Esophagus muscularis mucosa (tissue), 4 donors: ENCODE data around the gene FTO. TPM values are rescaled to one million over a fixed set of nuclear protein-coding genes. Genes with fewer than 3 reads are reported as not detected.

Experiments
- DNase-seq: peaks from one replicate; pipeline ENCODE4 v3.0.0-alpha.2; 2017; ENCODE audit errors: extremely low spot score
- H3K27ac ChIP-seq, 4 donors: fragments of 200-600 bp; sonication (generic); replicated peaks in 1 of 4; 1 replicate in 3 of 4; 2 replicates in 1 of 4; pipeline ENCODE4 v1.5.1; 2016 to 2019; ENCODE audit warnings: mild to moderate bottlenecking in 1 of 4
- H3K27me3 ChIP-seq, 4 donors: fragments of 200-600 bp; sonication (generic); one replicate each; pipeline versions ENCODE4 v1.5.1 to v1.6.0; 2016 to 2019
- H3K36me3 ChIP-seq, 4 donors: fragments of 200-600 bp; sonication (generic); one replicate each; pipeline ENCODE4 v1.5.1; 2016 to 2019
- H3K4me1 ChIP-seq, 4 donors: fragments of 200-600 bp; sonication (generic); one replicate each; pipeline ENCODE4 v1.5.1; 2016 to 2019
- H3K4me3 ChIP-seq, 4 donors: fragments of 200-600 bp; sonication (generic); 1 replicate in 2 of 4; 2 replicates in 2 of 4; pipeline ENCODE4 v1.5.1; 2016 to 2019; ENCODE audit warnings: mild to moderate bottlenecking in 4 of 4, moderate library complexity in 1 of 4
- H3K9me3 ChIP-seq, 4 donors: fragments of 200-600 bp; sonication (generic); 1 replicate in 3 of 4; 2 replicates in 1 of 4; pipeline ENCODE4 v1.5.1; 2016 to 2019
- EP300 ChIP-seq: sonication (generic); formaldehyde crosslinking; IDR thresholded peaks from one replicate; pipeline ENCODE4 v1.6.1; 2017; ENCODE audit warnings: antibody characterized with exemption
- POLR2A ChIP-seq: fragments of 450-650 bp; IDR thresholded peaks from one replicate; pipeline ENCODE4 v1.6.1; 2017; ENCODE audit warnings: antibody characterized with exemption, moderate library complexity, mild to moderate bottlenecking, low read depth
- POLR2AphosphoS5 ChIP-seq, 2 donors: sonication (generic); formaldehyde crosslinking; IDR thresholded peaks; one replicate each; pipeline ENCODE4 v1.6.1; 2017; ENCODE audit warnings: antibody characterized with exemption in 2 of 2
- WGBS: methylation state at CpG from one replicate; pipeline ENCODE4 v1.1.5; 2018; 5-methylcytosine and 5-hydroxymethylcytosine counted together
- intact Hi-C: fragments of 100-400 bp; cut with DNase I; formaldehyde crosslinking; loops from one replicate; pipeline ENCODE4 v1.15.1; 2023
- total RNA-seq, 4 donors: library from RNA; depleted of rRNA; stranded (reverse); fragments of >200 nt; gene quantifications; one replicate each; pipeline versions ENCODE4 v1.1.0 to v1.2.1, GENCODE V29; 2016
- TF ChIP-seq, protein P1 (sequence below), 3 experiments: fragments of 200-600 bp in 2 of 3; fragments of 450-650 bp in 1 of 3; sonication (generic) in 2 of 3; IDR thresholded peaks; one replicate each; pipeline ENCODE4 v1.5.1; 2017 to 2019; ENCODE audit warnings: antibody characterized with exemption in 3 of 3, mild to moderate bottlenecking in 2 of 3, moderate library complexity in 1 of 3

FTO gene
- total RNA-seq, 4 donors from 2014 or later: 101 to 121 (median 112) TPM

DNA sequence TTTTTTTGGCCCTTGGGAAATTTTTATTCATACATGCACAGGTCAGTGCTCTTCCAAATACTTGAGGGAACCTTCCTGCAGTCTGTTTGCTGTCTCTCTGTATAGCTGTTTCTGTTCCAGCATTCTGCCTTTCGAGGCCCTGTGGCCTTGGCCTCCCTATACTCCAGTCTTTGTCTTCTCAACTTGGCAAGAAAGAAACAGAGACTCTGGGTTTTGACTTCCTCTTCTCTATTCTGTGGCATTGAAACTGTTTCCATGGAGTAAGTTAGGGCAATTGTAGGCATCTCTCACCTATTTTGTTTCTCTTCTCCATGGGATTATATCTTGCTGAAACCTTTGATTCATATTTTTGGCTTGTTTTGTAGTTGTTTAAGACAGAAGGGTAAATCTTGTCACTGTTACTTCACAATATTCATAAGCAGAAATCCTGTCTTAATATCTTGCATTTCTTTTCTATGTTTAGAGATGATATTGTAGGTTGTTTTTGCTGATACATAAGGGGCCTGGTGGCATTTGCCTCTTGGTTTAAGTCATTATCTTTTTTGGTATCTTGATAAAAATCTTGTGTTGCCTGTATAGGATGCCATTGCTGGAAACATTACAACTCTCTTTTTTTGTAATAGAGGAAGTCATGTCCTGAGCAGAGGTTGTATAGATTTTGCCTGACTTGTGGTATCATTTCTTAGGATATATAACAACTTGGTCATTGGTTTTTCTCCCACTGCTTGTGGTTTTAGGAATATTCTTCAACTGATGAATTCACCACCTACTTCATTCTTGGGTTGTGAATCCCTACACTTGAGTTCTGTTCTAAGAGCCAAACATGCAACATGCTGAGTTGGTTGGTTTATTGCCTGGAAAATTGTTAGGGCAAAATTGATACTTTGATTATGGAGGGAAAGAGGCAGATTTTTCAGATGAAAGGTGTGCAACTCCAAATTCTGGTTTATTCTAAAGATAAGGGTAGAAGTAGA is 168.6 kb downstream of the FTO start:
- no peaks in the 10 kb centered on the region for H3K27me3 ChIP-seq
- H3K36me3 ChIP-seq: peaks cover 0 to 10% (median 3%) of the 10 kb centered on the region in 4 donors
- H3K4me1 ChIP-seq: peaks cover 0 to 5% (median 2%) of the 10 kb centered on the region in 4 donors
- WGBS: 72% methylated on average over 1 of the region's 1 CpG
- DNase-seq: no peak
- TF ChIP-seq, protein P1, sequence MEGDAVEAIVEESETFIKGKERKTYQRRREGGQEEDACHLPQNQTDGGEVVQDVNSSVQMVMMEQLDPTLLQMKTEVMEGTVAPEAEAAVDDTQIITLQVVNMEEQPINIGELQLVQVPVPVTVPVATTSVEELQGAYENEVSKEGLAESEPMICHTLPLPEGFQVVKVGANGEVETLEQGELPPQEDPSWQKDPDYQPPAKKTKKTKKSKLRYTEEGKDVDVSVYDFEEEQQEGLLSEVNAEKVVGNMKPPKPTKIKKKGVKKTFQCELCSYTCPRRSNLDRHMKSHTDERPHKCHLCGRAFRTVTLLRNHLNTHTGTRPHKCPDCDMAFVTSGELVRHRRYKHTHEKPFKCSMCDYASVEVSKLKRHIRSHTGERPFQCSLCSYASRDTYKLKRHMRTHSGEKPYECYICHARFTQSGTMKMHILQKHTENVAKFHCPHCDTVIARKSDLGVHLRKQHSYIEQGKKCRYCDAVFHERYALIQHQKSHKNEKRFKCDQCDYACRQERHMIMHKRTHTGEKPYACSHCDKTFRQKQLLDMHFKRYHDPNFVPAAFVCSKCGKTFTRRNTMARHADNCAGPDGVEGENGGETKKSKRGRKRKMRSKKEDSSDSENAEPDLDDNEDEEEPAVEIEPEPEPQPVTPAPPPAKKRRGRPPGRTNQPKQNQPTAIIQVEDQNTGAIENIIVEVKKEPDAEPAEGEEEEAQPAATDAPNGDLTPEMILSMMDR (IDR thresholded peaks at IDR 0.05): no peak
- TF ChIP-seq EP300: no peak
- TF ChIP-seq POLR2AphosphoS5 (IDR thresholded peaks at IDR 0.05): no peak
- no peak for TF ChIP-seq POLR2A
- intact Hi-C loops: no loop called here
- no peak overlapping the region for H3K27ac ChIP-seq
- no peaks in the 10 kb centered on the region for H3K9me3 ChIP-seq
- no peak overlapping the region for H3K4me3 ChIP-seq

DNA sequence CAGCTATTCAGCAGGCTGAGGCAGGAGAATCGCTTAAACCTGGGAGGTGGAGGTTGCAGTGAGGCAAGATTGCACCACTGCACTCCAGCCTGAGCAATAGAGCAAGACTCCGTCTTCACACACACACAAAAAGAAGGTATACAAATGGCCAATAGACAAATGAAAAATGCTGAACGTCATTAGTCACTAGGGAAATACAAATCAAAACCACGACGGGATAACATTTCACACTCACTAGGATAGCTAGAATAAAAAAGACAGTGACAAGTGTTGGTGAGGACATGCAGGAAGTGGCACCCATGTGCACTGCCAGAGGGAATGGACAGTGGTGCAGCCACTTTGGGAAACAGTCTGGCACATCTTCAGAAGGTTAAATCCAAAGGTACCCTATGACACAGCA is 172.9 kb downstream of the FTO start:
- Histone ChIP-seq H3K27me3 (no peaks in the 10 kb centered on the region), H3K4me3 (no peak overlapping the region), H3K4me1 (peaks cover 0 to 17% (median 2%) of the 10 kb centered on the region in 4 donors), H3K9me3 (no peaks in the 10 kb centered on the region), H3K36me3 (peaks cover 3 to 30% (median 21%) of the 10 kb centered on the region in 4 donors), H3K27ac (no peak overlapping the region)
- TF ChIP-seq POLR2A: no peak
- no peak for TF ChIP-seq EP300
- no peak for TF ChIP-seq POLR2AphosphoS5 (IDR thresholded peaks at IDR 0.05)
- TF ChIP-seq, protein P1 (IDR thresholded peaks at IDR 0.05): no peak
- intact Hi-C loops: no loop called here
- DNase-seq: no peak
- WGBS: 90% methylated on average over 5 of the region's 5 CpGs

DNA sequence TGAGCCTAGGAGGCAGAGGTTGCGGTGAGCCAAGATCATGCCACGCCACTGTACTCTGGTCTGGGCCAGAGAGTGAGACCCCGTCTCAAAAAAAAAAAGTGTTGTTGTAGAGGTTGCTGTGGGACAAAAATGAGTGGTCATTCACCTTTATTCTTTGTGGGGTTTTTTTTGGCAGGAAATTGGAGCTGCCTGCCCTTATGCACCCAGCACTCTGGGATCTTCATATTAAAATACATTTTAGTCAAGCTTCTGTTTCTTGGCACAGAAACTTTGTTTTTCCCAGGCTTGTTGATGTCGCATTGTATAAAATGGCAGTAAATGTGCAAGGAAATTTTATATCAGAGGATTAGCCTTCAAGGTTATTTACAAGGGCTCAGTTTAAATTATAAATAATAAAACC is 174.3 kb downstream of the FTO start:
- TF ChIP-seq POLR2A (no peak), EP300 (no peak), POLR2AphosphoS5 (IDR thresholded peaks at IDR 0.05) (no peak)
- TF ChIP-seq, protein P1 (IDR thresholded peaks at IDR 0.05): no peak
- Histone ChIP-seq H3K4me3 (no peak overlapping the region), H3K27ac (no peak overlapping the region), H3K9me3 (no peaks in the 10 kb centered on the region), H3K27me3 (no peaks in the 10 kb centered on the region), H3K36me3 (peaks cover 3 to 39% (median 23%) of the 10 kb centered on the region in 4 donors), H3K4me1 (peaks cover 0 to 17% (median 2%) of the 10 kb centered on the region in 4 donors)
- DNase-seq: no peak
- 87% methylated on average over 4 of the region's 4 CpGs for WGBS
- intact Hi-C loops: no loop called here

DNA sequence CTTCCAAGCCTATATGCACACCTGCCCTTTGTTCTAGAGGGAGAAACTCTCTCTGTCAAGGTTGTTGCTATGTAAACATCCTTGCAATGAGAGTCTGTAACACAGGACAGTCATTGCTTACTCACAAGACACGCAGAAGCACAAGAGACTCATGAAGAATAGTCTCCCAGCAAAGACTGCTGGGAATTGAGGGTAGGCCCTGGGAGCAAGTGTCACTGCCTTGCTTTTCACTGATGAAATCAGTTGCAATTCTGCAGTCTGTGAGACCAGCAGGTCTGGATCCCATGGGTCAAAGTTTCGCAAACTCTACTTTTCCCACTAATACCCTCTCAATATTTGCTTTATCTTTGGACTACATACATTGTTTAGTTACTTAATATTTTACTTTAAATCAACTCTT is 177.4 kb downstream of the FTO start:
- H3K27ac ChIP-seq: no peak overlapping the region
- 100% methylated on average over 2 of the region's 2 CpGs for WGBS
- TF ChIP-seq POLR2A: no peak
- no peak for TF ChIP-seq POLR2AphosphoS5 (IDR thresholded peaks at IDR 0.05)
- TF ChIP-seq EP300: no peak
- TF ChIP-seq, protein P1 (IDR thresholded peaks at IDR 0.05): no peak
- H3K36me3 ChIP-seq: peaks cover 3 to 47% (median 23%) of the 10 kb centered on the region in 4 donors
- H3K4me1 ChIP-seq: peaks cover 0 to 11% (median 0%) of the 10 kb centered on the region in 4 donors
- no peaks in the 10 kb centered on the region for H3K27me3 ChIP-seq
- no peak for DNase-seq
- H3K4me3 ChIP-seq: no peak overlapping the region
- H3K9me3 ChIP-seq: no peaks in the 10 kb centered on the region
- intact Hi-C loops: no loop called here
